IMR-90 (cell line): ENCODE measurements around the gene EXOC4. TPM values are rescaled to one million over a fixed set of nuclear protein-coding genes. Genes with fewer than 3 reads are reported as not detected.

Experiments used
- ATAC-seq: fragments of 200-7000 bp; cut with Tn5 transposase; 2 replicates; pipeline ENCODE4 v1.9.1; 2020; ENCODE audit warnings: low read depth, mild to moderate bottlenecking, moderate library complexity
- BruUV-seq: library from RNA; stranded (reverse); fragments of 400-500 nt; replicated peaks from 2 replicates; lab custom pipeline; 2021; lab: Mats Ljungman, UMichigan
- CTCF ChIA-PET: fragments of 300-600 bp; formaldehyde crosslinking; extraction: SDS; loops from one replicate; lab custom pipeline; 2021; ENCODE audit warnings: antibody characterized with exemption; lab: Yijun Ruan, JAX
- POLR2A ChIA-PET: fragments of 300-600 bp; sonication (Branson Sonifier 250); formaldehyde crosslinking; loops from one replicate; lab custom pipeline; 2022; ENCODE audit warnings: antibody characterized with exemption; ENCODE audit not compliant: unreplicated experiment; lab: Charles Lee
- DNase-seq: peaks from one replicate; pipeline ENCODE4 v3.0.0; 2013
- H2AFZ ChIP-seq: replicated peaks from 2 replicates; pipeline ENCODE3; 2013; ENCODE audit warnings: low read length, mild to moderate bottlenecking; ENCODE audit not compliant: poor library complexity
- H2AK5ac ChIP-seq: 2 replicates; pipeline ENCODE4 v1.6.1; 2013; ENCODE audit warnings: low read depth, low read length, inconsistent platforms
- H2AK9ac ChIP-seq: replicated peaks from 2 replicates; pipeline ENCODE3; 2013; ENCODE audit warnings: mild to moderate bottlenecking, low read depth, low read length, moderate library complexity; ENCODE audit not compliant: poor library complexity
- H2BK120ac ChIP-seq: 2 replicates; pipeline ENCODE4 v1.6.1; 2013; ENCODE audit warnings: low read depth, low read length, inconsistent platforms
- H2BK15ac ChIP-seq: 3 replicates; pipeline ENCODE4 v1.6.1; 2013; ENCODE audit warnings: low read depth, low read length, inconsistent platforms
- H2BK20ac ChIP-seq: 2 replicates; pipeline ENCODE4 v1.6.1; 2013; ENCODE audit warnings: low read depth, mild to moderate bottlenecking, inconsistent platforms, low read length, moderate library complexity
- H2BK5ac ChIP-seq: 2 replicates; pipeline ENCODE4 v1.6.1; 2013; ENCODE audit warnings: mild to moderate bottlenecking, low read depth, low read length, inconsistent platforms; ENCODE audit not compliant: poor library complexity, severe bottlenecking
- H3K14ac ChIP-seq: replicated peaks from 2 replicates; pipeline ENCODE4 v1.6.1; 2013; ENCODE audit warnings: low read depth, low read length, inconsistent platforms
- H3K18ac ChIP-seq: 2 replicates; pipeline ENCODE4 v1.6.1; 2013; ENCODE audit warnings: low read depth, low read length, control low read depth
- H3K23ac ChIP-seq: 2 replicates; pipeline ENCODE4 v1.6.1; 2013; ENCODE audit warnings: low read depth, low read length, inconsistent platforms
- H3K27ac ChIP-seq: 2 replicates; pipeline ENCODE4 v1.5.1; 2013; ENCODE audit warnings: mild to moderate bottlenecking, control low read depth, low read length; ENCODE audit not compliant: insufficient read depth
- H3K27me3 ChIP-seq: 2 replicates; pipeline ENCODE4 v1.6.1; 2013; ENCODE audit warnings: low read length; ENCODE audit not compliant: control insufficient read depth, insufficient read depth
- H3K36me3 ChIP-seq: 2 replicates; pipeline ENCODE4 v1.6.1; 2013; ENCODE audit warnings: low read length, mixed read lengths; ENCODE audit not compliant: control insufficient read depth, insufficient read depth
- H3K4ac ChIP-seq: 2 replicates; pipeline ENCODE4 v1.6.1; 2013; ENCODE audit warnings: low read depth, low read length, inconsistent platforms
- H3K4me1 ChIP-seq: 2 replicates; pipeline ENCODE4 v1.6.1; 2013; ENCODE audit warnings: low read length, mixed read lengths; ENCODE audit not compliant: control insufficient read depth, insufficient read depth
- H3K4me2 ChIP-seq: 2 replicates; pipeline ENCODE4 v1.6.1; 2013; ENCODE audit warnings: low read depth, mild to moderate bottlenecking, control low read depth, low read length, moderate library complexity
- H3K4me3 ChIP-seq: 2 replicates; pipeline ENCODE4 v1.5.1; 2013; ENCODE audit warnings: low read depth, mild to moderate bottlenecking, control low read depth, low read length, moderate library complexity; ENCODE audit not compliant: insufficient read depth
- H3K56ac ChIP-seq: 2 replicates; pipeline ENCODE4 v1.6.1; 2013; ENCODE audit warnings: low read length, inconsistent platforms; ENCODE audit not compliant: insufficient read depth; ENCODE audit errors: extremely low read depth
- H3K79me1 ChIP-seq, 2 experiments: 2 replicates each; pipeline ENCODE4 v1.6.1; 2013; ENCODE audit warnings: low read length in 2 of 2, inconsistent platforms in 1 of 2, low read depth in 1 of 2
- H3K9ac ChIP-seq: 2 replicates; pipeline ENCODE4 v1.6.1; 2013; ENCODE audit warnings: low read depth, low read length, control low read depth
- H3K9me1 ChIP-seq: 2 replicates; pipeline ENCODE4 v1.6.1; 2013; ENCODE audit warnings: low read length, inconsistent platforms; ENCODE audit not compliant: insufficient read depth
- H3K9me3 ChIP-seq: 2 replicates; pipeline ENCODE4 v1.6.1; 2013; ENCODE audit warnings: low read length; ENCODE audit not compliant: control insufficient read depth, insufficient read depth
- H4K20me1 ChIP-seq: 2 replicates; pipeline ENCODE4 v1.6.1; 2013; ENCODE audit warnings: low read length, inconsistent platforms; ENCODE audit not compliant: insufficient read depth
- H4K5ac ChIP-seq: 2 replicates; pipeline ENCODE4 v1.6.1; 2013; ENCODE audit warnings: mild to moderate bottlenecking, low read depth, low read length, control low read depth
- H4K8ac ChIP-seq, 2 experiments: 2 replicates each; pipeline ENCODE4 v1.6.1; 2013; ENCODE audit warnings: low read depth in 2 of 2, low read length in 2 of 2, control low read depth in 1 of 2, inconsistent platforms in 1 of 2
- H4K91ac ChIP-seq: 2 replicates; pipeline ENCODE4 v1.6.1; 2013; ENCODE audit warnings: low read depth, low read length, inconsistent platforms; ENCODE audit not compliant: insufficient read depth
- CEBPB ChIP-seq: IDR thresholded peaks from 2 replicates; pipeline ENCODE4 v1.6.1; 2012; ENCODE audit warnings: low read depth, low read length, improper control_type of control experiment
- CHD1 ChIP-seq: IDR thresholded peaks from 2 replicates; pipeline ENCODE4 v1.6.1; 2012; ENCODE audit warnings: low read depth, low read length, improper control_type of control experiment
- CTCF ChIP-seq: conservative IDR thresholded peaks from 2 replicates; pipeline ENCODE4 v1.5.1; 2012; ENCODE audit warnings: mild to moderate bottlenecking, low read depth, low read length, improper control_type of control experiment
- ELK1 ChIP-seq: fragments of 150-350 bp; IDR thresholded peaks from 2 replicates; pipeline ENCODE4 v1.6.1; 2016; ENCODE audit warnings: low read depth, mild to moderate bottlenecking, low read length, moderate library complexity, borderline replicate concordance
- FOS ChIP-seq: fragments of 150-350 bp; IDR thresholded peaks from 2 replicates; pipeline ENCODE4 v1.6.1; 2016; ENCODE audit warnings: low read depth, low read length
- MAFK ChIP-seq: IDR thresholded peaks from 2 replicates; pipeline ENCODE4 v1.6.1; 2012; ENCODE audit warnings: low read depth, low read length, improper control_type of control experiment
- MAZ ChIP-seq: IDR thresholded peaks from 2 replicates; pipeline ENCODE4 v1.6.1; 2012; ENCODE audit warnings: low read depth, mild to moderate bottlenecking, low read length, improper control_type of control experiment, moderate library complexity, borderline replicate concordance
- MXI1 ChIP-seq: IDR thresholded peaks from 2 replicates; pipeline ENCODE4 v1.6.1; 2012; ENCODE audit warnings: low read depth, mild to moderate bottlenecking, low read length, moderate library complexity, borderline replicate concordance
- NFE2L2 ChIP-seq: fragments of 150-350 bp; IDR thresholded peaks from 2 replicates; pipeline ENCODE4 v1.6.1; 2016; ENCODE audit warnings: low read depth, mild to moderate bottlenecking, low read length
- POLR2A ChIP-seq: IDR thresholded peaks from 2 replicates; pipeline ENCODE4 v1.6.1; 2012; ENCODE audit warnings: mild to moderate bottlenecking, low read depth, low read length
- RAD21 ChIP-seq: IDR thresholded peaks from 2 replicates; pipeline ENCODE4 v1.6.1; 2012; ENCODE audit warnings: low read length, improper control_type of control experiment
- RCOR1 ChIP-seq: IDR thresholded peaks from 2 replicates; pipeline ENCODE4 v1.6.1; 2012; ENCODE audit warnings: mild to moderate bottlenecking, low read length, improper control_type of control experiment; ENCODE audit not compliant: insufficient replicate concordance
- SMC3 ChIP-seq: fragments of 150-350 bp; IDR thresholded peaks from 2 replicates; pipeline ENCODE4 v1.6.1; 2016; ENCODE audit warnings: low read depth, mild to moderate bottlenecking, antibody characterized with exemption, low read length, moderate library complexity
- USF2 ChIP-seq: fragments of 150-350 bp; IDR thresholded peaks from 2 replicates; pipeline ENCODE4 v1.6.1; 2017; ENCODE audit warnings: mild to moderate bottlenecking, antibody characterized with exemption, low read length, low read depth
- WGBS, 2 experiments: methylation state at CpG; one replicate each; pipeline versions ENCODE4 v1.1.5 to v1.1.7; 2013; ENCODE audit warnings: missing lambda C conversion rate in 2 of 2; ENCODE audit not compliant: insufficient read length in 1 of 2; ENCODE audit errors: extremely low coverage in 2 of 2; 5-methylcytosine and 5-hydroxymethylcytosine counted together
- dilution Hi-C: fragments of 300-500 bp; cut with HindIII; formaldehyde crosslinking; loops from one replicate; pipeline ENCODE4 v1.14.3; 2018; ENCODE audit warnings: low sequenced_read_pairs; ENCODE audit not compliant: unreplicated experiment
- in situ Hi-C: fragments of 300-500 bp; cut with MboI; formaldehyde crosslinking; loops from 3 replicates; pipeline ENCODE4 v1.14.3; 2019; ENCODE audit warnings: low sequenced_read_pairs, inconsistent platforms, mixed read lengths
- intact Hi-C: fragments of 100-400 bp; cut with micrococcal nuclease; formaldehyde crosslinking; loops from 2 replicates; pipeline ENCODE4 v1.10.0; 2022
- polyA plus RNA-seq, 3 experiments: library from polyadenylated mRNA; depleted of rRNA; stranded (reverse); fragments of >200 nt; gene quantifications; 2 replicates each; pipeline ENCODE4 v1.2.3, GENCODE V29; 2012; ENCODE audit warnings: low replicate concordance in 1 of 3
- total RNA-seq: library from RNA; depleted of rRNA; stranded (reverse); fragments of >200 nt; gene quantifications from 2 replicates; pipeline ENCODE4 v1.2.3, GENCODE V29; 2012

Gene EXOC4
- total and polyA plus RNA-seq, 2 of the 4 experiments (the other 2 are of a cell fraction): 25.4 to 94.6 TPM

GRCh38 chr7:133839121-133839520, 586.2 kb downstream of the EXOC4 start:
- ATAC-seq: no peak

More at GRCh38 chr7:133839121-133839520, 586.2 kb downstream of the EXOC4 start:
- Histone ChIP-seq H3K14ac (no peak overlapping the region), H3K4ac (no peak overlapping the region), H2AK9ac (no peak overlapping the region), H3K4me3 (no peak overlapping the region), H3K23ac (no peak overlapping the region), H3K79me1 (no peaks in the 10 kb centered on the region), H2AK5ac (no peak overlapping the region), H4K20me1 (no peaks in the 10 kb centered on the region), H3K18ac (no peak overlapping the region), H4K5ac (no peak overlapping the region), H3K9ac (no peak overlapping the region), H2BK5ac (no peak overlapping the region), H2BK20ac (no peak overlapping the region), H3K27me3 (no peaks in the 10 kb centered on the region), H3K56ac (no peak overlapping the region), H2AFZ (no peak overlapping the region), H3K27ac (no peak overlapping the region), H2BK120ac (no peak overlapping the region), H4K8ac (no peak overlapping the region), H3K36me3 (no peaks in the 10 kb centered on the region), H2BK15ac (no peak overlapping the region), H3K9me3 (no peaks in the 10 kb centered on the region), H3K9me1 (no peaks in the 10 kb centered on the region), H3K4me2 (no peak overlapping the region), H4K91ac (no peak overlapping the region), H3K4me1 (no peaks in the 10 kb centered on the region)
- POLR2A ChIA-PET: no interaction called here
- CTCF ChIA-PET: no interaction called here
- no peak for TF ChIP-seq CTCF
- TF ChIP-seq MXI1: no peak
- no peak for TF ChIP-seq POLR2A
- no peak for TF ChIP-seq NFE2L2
- no peak for TF ChIP-seq USF2
- no peak for TF ChIP-seq CEBPB
- TF ChIP-seq FOS: no peak
- no peak for TF ChIP-seq MAFK
- no peak for TF ChIP-seq RCOR1
- TF ChIP-seq RAD21: no peak
- no peak for TF ChIP-seq SMC3
- TF ChIP-seq MAZ: no peak
- no peak for TF ChIP-seq CHD1
- TF ChIP-seq ELK1: no peak
- WGBS, 2 experiments: no CpG with 5 or more reads among the region's 3 CpGs
- in situ Hi-C loops (no loop called here), intact Hi-C loops (no loop called here), dilution Hi-C loops (no loop called here)
- DNase-seq: no peak
- no TSS peak for BruUV-seq
